ENCODE results near the gene RAP1GAP.

RAP1GAP gene

GRCh38 chr1:21589618-21590017 is 79.5 kb downstream of the RAP1GAP start:
- no peak for DNase-seq

DNA sequence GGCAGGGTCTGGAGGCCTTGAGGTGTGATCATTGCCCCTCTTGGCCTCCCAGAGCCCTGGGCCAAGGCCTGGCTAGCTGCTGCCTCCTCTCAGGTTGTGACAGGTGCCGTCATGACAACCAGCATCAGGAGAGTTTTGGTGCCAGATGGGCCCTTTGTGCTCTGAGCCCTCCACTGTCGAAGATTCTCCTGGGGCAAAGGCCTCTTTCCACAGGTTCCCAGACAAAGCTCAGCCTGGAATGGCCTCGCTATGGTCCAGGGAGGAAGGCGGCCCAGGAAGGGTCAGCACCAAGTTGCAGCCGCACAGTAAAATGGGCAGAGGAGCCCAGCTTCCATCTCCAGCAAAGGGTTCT is 81.6 kb downstream of the RAP1GAP start:
- no peak for DNase-seq

GRCh38 chr1:21586846-21587601 is 82.1 kb downstream of the RAP1GAP start:
- DNase-seq = no peak

GRCh38 chr1:21586222-21586621 is 82.9 kb downstream of the RAP1GAP start:
- DNase-seq = no peak

DNA sequence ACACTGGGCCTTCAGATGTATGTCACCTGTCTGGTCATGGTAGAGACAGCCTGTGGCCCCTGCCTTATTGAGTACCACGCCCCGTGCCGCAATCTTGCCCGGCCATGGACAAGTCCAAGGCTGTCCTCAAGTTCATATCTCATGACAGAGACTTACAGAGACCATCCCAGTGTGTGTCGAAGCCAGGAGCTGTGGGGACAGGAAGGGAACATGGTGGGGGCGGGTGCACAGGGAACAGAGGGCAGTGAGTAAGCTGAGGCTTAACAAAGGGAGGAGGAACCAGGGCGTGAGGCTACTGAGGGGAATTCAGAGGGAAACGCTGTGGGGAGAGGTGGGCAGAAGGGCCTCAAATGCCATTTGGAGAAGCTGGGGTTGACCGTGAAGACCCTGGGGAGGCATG is 84.1 kb downstream of the RAP1GAP start:
- DNase-seq = no peak

DNA sequence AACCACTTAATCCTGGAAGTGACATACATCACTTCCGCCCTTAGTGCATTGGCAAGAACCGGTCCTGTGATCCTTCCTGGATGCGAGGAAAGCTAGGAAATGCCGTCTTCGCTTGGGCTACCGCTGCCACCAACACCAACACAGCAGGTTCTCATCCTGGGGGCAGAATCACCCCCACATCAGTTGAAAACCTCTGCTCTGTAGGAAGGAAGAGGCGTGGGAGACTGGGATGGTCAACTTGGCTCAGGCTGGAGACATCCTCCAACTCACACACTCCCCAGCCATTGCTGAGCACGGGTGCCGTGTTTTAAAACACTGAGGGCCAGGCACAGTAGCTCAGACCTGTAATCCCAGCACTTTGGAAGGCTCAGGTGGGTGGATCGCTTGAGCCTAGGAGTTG is 85.1 kb downstream of the RAP1GAP start:
- no peak for DNase-seq

GRCh38 chr1:21579791-21580190 is 89.4 kb downstream of the RAP1GAP start:
- peak; percentile 77 for DNase-seq

DNA sequence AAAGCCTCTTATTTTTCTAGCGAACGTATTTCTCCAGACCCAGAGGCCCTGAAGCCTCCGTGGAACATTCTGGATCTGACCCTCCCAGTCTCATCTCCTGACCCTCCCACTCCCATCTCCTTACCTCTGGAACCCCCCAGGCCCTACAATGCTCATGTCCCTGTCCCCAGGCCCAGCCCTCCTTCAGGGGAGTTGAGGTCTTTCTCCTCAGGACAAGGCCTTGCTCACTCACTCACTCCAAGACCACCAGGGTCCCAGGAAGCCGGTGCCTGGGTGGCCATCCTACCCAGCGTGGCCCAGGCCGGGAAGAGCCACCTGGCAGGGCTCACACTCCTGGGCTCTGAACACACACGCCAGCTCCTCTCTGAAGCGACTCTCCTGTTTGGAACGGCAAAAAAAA is 91.2 kb downstream of the RAP1GAP start:
- no peak for DNase-seq

GRCh38 chr1:21577324-21577723 is 91.8 kb downstream of the RAP1GAP start:
- DNase-seq = no peak

- DNase-seq = no peak
These were observed 92.4 kb downstream of the RAP1GAP start for GRCh38 chr1:21576798-21577187.

GRCh38 chr1:21576031-21576797 is 92.9 kb downstream of the RAP1GAP start:
- no peak for DNase-seq

DNA sequence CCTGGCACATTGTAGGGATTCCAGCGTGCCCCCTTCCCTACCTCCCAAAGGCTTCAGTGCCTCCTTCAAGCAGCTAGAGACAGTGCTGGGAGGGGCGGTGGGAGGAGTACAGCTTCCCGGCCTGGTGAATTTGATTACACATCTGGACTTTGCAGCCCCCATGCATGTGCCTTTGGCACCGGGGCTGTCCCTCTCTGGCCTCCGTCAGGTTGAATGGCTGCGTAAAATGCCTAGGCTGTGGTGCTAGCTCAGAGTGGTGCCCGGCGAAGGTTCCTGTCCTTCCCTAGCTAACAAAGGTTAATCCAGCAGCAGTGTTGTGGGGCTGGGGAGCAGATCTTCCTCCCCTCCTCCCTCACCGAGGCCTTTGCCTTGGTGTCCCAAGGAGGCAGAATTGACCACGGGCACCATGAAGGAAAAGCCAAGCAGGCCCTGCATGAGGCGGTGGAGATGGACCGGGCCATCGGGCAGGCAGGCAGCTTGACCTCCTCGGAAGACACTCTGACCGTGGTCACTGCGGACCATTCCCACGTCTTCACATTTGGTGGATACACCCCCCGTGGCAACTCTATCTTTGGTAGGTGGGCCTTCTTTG is 93.7 kb downstream of the RAP1GAP start:
- DNase-seq = no peak

- DNase-seq = peak; percentile 77
These were observed 94.5 kb downstream of the RAP1GAP start for GRCh38 chr1:21574466-21575151.

DNA sequence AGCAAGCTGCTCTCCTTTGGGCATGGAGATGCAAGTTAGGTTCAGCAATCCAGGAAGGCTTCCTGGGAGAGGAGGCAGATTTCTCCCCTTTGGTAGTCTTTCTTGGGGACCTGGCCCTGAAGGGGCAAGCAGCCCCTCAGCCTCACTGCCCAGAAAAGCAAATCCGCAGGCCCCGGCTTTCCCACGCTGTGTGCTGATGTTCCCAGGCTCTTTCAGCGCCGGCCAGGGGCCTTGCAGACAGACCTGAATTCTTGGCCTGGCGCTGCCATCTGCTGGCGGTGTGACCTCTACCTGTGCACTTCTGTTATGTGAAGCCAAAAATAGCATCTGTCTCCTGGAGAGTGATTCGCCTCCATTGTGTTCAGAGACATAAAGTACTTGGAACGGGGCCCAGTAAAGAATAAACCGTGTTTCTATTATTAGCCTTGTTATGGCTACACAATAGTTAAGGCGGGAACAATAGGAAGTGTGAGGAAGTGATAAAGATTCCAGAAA is 95.1 kb downstream of the RAP1GAP start:
- DNase-seq = peak; percentile 95

GRCh38 chr1:21573475-21573874 is 95.7 kb downstream of the RAP1GAP start:
- DNase-seq = no peak

DNA sequence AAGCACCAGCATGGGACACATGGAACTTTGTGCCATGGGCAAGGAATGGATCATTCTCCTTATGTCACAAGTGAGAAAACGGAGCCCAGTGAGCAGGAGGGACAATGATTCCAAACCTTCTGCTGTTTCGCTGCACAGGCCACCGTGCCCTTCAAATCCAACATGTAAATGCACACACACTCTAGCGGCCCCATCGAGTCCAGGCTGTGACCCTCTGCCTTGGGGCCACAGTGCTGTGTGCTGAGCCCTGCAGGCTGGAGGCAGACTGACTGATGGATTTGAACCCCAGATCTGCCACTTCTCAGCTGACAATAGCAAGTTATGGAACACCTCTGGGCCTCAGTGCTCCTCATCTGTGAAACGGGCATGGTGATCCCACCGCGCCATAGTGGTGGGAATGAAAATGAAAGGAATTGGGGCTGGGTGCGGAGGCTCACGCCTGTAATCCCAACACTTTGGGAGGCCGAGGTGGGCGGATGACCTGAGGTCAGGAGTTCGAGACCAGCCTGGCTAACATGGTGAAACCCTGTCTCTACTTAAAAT is 96.4 kb downstream of the RAP1GAP start:
- no peak for DNase-seq

- DNase-seq = no peak
These were observed 96.9 kb downstream of the RAP1GAP start for GRCh38 chr1:21572221-21572620.

DNA sequence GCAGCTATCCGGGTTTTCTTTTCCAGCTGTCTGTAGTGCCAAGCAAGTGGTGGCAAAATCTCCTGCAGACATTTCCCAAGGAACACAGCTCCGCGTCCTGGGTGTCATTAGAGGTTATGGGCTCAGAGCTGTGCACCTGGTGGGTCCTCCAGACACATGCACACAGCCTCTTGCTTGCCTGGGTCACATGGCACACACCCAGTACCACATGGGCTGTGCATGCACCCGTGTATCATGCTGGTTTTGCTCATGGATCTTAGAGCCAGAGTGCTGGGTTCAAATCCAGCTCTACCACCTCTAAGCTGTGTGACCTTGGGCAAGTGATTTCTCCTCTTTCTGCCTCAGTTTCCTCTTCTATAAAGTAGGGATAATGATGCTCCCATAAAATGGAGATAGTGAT is 98.3 kb downstream of the RAP1GAP start:
- no peak for DNase-seq

GRCh38 chr1:21570528-21570875 is 98.7 kb downstream of the RAP1GAP start:
- DNase-seq = no peak

DNA sequence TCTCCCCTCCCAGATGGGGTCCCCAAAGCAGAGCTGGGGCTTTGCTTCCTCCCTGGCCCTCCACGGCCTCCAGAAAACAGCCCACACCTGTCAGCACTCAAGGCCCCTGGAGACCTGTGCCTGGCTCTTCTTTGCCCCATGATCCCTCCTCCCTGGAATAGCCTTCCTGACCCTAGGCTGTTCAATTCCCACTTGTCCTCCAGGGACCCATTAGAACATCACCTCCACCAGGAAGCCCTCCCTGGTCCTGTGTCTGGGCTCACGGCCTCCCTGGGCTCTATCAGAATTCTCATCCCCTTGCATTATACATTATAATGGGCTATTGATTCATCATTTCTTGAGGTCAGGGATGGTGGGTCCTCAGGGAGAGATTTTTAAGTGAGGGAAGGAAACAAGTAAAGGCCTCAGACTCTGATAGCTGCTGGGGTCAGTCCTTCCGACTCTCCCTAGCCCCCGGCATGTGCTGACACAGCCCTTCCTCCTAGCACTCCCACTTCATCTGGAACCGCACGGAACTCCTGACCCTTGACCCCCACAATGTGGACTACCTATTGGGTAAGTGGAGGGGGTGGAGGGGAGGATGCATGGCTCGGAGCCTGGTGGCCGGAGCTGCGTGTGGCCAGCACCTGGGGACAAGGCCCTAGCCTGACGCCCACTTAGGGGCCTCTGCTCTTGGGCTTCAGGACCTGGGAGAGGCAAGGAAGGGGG is 99.2 kb downstream of the RAP1GAP start:
- DNase-seq = no peak

GRCh38 chr1:21568809-21569385 is 100.3 kb downstream of the RAP1GAP start:
- DNase-seq = no peak
